Natural killer cell (primary cell): ENCODE data around the gene NFIB. TPM values are rescaled to one million over a fixed set of nuclear protein-coding genes. Genes with fewer than 3 reads are reported as not detected.

Experiments
- ATAC-seq, 3 donors: fragments of 150-1000 bp in 2 of 3; fragments of 200-7000 bp in 1 of 3; cut with Tn5 transposase; 1 replicate in 1 of 3; 2 replicates in 2 of 3; pipeline ENCODE4 v1.10.0; 2021; ENCODE audit warnings: mild to moderate bottlenecking in 2 of 3, moderate library complexity in 2 of 3
- DNase-seq, 2 donors: peaks; one replicate each; pipeline versions ENCODE4 v3.0.0 to v3.0.0-alpha.2; 2013 to 2021; ENCODE audit warnings: mixed read lengths in 1 of 2
- H3K27ac ChIP-seq: one replicate; pipeline ENCODE4 v1.5.1; 2013; ENCODE audit warnings: mild to moderate bottlenecking, low read length
- H3K27me3 ChIP-seq: one replicate; pipeline ENCODE4 v1.6.1; 2013; ENCODE audit warnings: low read length; ENCODE audit not compliant: control insufficient read depth, insufficient read depth
- H3K36me3 ChIP-seq: one replicate; pipeline ENCODE4 v1.6.1; 2013; ENCODE audit warnings: low read length; ENCODE audit not compliant: control insufficient read depth, insufficient read depth
- H3K4me1 ChIP-seq: one replicate; pipeline ENCODE4 v1.6.1; 2013; ENCODE audit warnings: low read length; ENCODE audit not compliant: control insufficient read depth, insufficient read depth
- H3K4me3 ChIP-seq: one replicate; pipeline ENCODE4 v1.5.1; 2013; ENCODE audit warnings: low read length
- H3K9me3 ChIP-seq: one replicate; pipeline ENCODE4 v1.6.1; 2013; ENCODE audit warnings: low read length; ENCODE audit not compliant: control insufficient read depth, insufficient read depth
- H3K27ac Mint-ChIP-seq, 2 donors: one replicate each; pipeline ENCODE4 v1.8.0; 2022; ENCODE audit warnings: mild to moderate bottlenecking in 2 of 2, mixed read lengths in 2 of 2, moderate library complexity in 1 of 2
- H3K27me3 Mint-ChIP-seq, 2 donors: one replicate each; pipeline ENCODE4 v1.8.0; 2022; ENCODE audit warnings: low read depth in 2 of 2, mixed read lengths in 2 of 2
- H3K36me3 Mint-ChIP-seq: one replicate; pipeline ENCODE4 v1.8.0; 2022; ENCODE audit warnings: mixed read lengths
- H3K4me1 Mint-ChIP-seq, 2 donors: one replicate each; pipeline ENCODE4 v1.8.0; 2022; ENCODE audit warnings: mixed read lengths in 2 of 2
- H3K4me3 Mint-ChIP-seq: one replicate; pipeline ENCODE4 v1.8.0; 2022; ENCODE audit warnings: mild to moderate bottlenecking, moderate library complexity, mixed read lengths
- H3K9me3 Mint-ChIP-seq, 2 donors: one replicate each; pipeline ENCODE4 v1.8.0; 2022; ENCODE audit warnings: mixed read lengths in 2 of 2
- WGBS: methylation state at CpG from one replicate; pipeline ENCODE4 v1.1.7; 2013; ENCODE audit warnings: missing lambda C conversion rate; ENCODE audit not compliant: insufficient coverage; 5-methylcytosine and 5-hydroxymethylcytosine counted together
- intact Hi-C: fragments of 100-400 bp; cut with micrococcal nuclease; formaldehyde crosslinking; loops from one replicate; pipeline ENCODE4 v1.14.2; 2022
- total RNA-seq, 4 donors: library from RNA; stranded (reverse); fragments of 120-200 nt in 1 of 4; gene quantifications; one replicate each; pipeline versions ENCODE4 v1.2.3 to v1.2.4, GENCODE V29; 2013 to 2022
- TF ChIP-seq, protein P1 (sequence below): fragments of 200-600 bp; IDR thresholded peaks from one replicate; pipeline ENCODE4 v1.8.0; 2022; ENCODE audit warnings: antibody characterized with exemption

NFIB gene
- total RNA-seq, 3 donors from 2014 or later (not counting 1 experiment from before 2014, with no cell fraction given), result 0.20 to 0.21 TPM; not detected in 1

DNA sequence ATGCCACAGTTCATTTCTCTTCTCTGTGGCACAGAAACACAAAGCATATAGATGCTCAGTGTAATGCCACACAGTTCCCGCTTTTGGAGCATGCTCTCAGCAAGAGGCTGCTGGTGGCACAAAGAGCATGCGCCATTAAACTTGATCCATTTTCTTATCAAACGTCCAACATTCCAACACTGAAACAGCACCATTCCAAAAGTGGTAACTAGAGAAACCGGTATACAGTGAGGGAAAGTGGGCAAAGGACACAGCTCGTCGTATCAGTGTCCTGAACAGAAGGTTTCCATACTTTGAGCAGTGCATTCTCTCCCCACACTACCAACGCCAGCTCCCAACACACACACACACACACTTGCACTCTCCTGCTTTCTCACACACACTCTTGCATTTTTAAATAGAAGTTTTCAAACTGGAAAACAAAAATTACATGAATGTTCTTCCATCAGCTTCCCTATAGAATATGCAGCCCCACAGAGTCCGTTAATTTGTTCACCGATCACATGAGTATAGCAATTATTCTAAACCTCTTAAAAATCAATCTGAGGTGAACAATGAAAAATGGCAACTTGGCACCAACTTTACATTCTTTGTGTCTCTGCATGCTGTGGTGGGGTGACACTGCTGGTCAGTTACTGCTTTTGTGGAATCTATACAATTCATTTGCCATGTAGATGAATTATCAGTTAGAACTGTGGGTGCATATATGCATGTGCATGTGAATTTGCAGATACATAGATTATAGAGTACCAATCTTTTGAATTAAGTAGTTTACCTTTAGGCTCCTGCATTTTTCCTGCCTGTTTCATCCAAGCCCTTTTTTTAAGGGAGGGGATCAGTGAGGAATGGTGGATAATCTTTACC lies 5.7 kb downstream of the NFIB start:
- Mint-ChIP-seq H3K4me3 (no peak overlapping the region), H3K4me1 (peaks cover under 1 to 5% of the 10 kb centered on the region in 2 donors), H3K27me3 (peaks cover 28 to 65% of the 10 kb centered on the region in 2 donors), H3K36me3 (no peaks in the 10 kb centered on the region), H3K27ac (no peak overlapping the region), H3K9me3 (peaks cover 0 to 2% of the 10 kb centered on the region in 2 donors)
- Histone ChIP-seq H3K27me3 (peaks cover 26% of the 10 kb centered on the region), H3K27ac (no peak overlapping the region), H3K4me3 (no peak overlapping the region), H3K9me3 (no peaks in the 10 kb centered on the region), H3K36me3 (no peaks in the 10 kb centered on the region), H3K4me1 (peaks cover under 1% of the 10 kb centered on the region)
- DNase-seq, result no peak
- ATAC-seq, result no peak
- TF ChIP-seq, protein P1, sequence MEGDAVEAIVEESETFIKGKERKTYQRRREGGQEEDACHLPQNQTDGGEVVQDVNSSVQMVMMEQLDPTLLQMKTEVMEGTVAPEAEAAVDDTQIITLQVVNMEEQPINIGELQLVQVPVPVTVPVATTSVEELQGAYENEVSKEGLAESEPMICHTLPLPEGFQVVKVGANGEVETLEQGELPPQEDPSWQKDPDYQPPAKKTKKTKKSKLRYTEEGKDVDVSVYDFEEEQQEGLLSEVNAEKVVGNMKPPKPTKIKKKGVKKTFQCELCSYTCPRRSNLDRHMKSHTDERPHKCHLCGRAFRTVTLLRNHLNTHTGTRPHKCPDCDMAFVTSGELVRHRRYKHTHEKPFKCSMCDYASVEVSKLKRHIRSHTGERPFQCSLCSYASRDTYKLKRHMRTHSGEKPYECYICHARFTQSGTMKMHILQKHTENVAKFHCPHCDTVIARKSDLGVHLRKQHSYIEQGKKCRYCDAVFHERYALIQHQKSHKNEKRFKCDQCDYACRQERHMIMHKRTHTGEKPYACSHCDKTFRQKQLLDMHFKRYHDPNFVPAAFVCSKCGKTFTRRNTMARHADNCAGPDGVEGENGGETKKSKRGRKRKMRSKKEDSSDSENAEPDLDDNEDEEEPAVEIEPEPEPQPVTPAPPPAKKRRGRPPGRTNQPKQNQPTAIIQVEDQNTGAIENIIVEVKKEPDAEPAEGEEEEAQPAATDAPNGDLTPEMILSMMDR, result no peak
- WGBS, result 92% methylated on average over 9 of the region's 9 CpGs
- intact Hi-C loops, result no loop called here

DNA sequence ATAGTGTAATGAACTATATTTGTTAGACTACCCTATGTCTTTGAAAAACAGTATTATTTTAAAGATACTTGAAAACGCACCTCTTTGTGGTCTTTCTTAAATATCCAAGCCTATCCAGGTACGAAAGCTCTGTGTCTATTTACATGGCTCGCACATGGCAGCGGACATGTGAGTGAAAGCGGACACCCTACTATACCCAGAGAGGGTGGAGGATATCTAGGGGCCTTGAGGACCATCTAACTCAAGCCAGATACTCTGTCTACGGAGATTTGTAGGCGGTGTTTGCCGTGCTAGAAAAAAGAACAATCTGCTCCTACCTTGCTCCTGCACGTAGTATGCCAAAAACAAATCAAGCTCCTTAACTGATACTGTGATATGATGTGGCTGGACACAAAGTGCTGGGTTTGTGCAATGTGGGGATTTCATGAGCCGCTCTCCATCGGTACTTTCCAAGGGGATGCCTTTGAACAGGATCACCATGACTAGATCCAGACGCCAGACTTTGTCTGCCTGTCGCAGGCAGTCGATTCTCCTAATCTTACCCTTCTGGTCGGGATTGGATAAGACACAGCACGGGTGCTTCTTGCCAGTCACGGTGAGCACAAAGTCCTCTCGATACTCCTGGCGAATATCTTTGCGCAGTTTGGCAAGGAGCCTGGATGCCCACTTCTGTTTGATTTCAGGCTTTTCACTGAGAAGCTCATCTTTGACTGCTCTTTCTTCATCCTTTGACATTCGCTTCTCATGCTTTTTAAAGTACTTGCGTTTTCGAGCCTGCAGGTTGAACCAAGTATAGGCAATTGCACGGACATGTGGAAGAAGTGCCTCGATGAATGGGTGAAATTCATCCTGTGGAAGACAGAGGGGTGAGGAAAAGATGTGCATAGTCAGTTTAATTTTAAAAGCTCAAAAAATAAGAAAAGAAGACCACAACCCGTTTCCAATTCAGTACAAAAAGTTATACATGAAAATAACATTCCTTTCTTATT lies 7.0 kb downstream of the NFIB start:
- peaks cover 0 to 2% of the 10 kb centered on the region in 2 donors for H3K9me3 Mint-ChIP-seq
- Histone ChIP-seq H3K27me3 (peaks cover 16% of the 10 kb centered on the region), H3K36me3 (no peaks in the 10 kb centered on the region), H3K27ac (no peak overlapping the region), H3K9me3 (no peaks in the 10 kb centered on the region), H3K4me1 (no peaks in the 10 kb centered on the region), H3K4me3 (no peak overlapping the region)
- no peaks in the 10 kb centered on the region for H3K4me1 Mint-ChIP-seq
- intact Hi-C loops, result no loop called here
- no peaks in the 10 kb centered on the region for H3K36me3 Mint-ChIP-seq
- 95% methylated on average over 23 of the region's 26 CpGs for WGBS
- H3K27me3 Mint-ChIP-seq, result peaks cover 20 to 55% of the 10 kb centered on the region in 2 donors
- ATAC-seq (no peak), DNase-seq (no peak)
- no peak overlapping the region for H3K4me3 Mint-ChIP-seq
- TF ChIP-seq, protein P1, result no peak
- no peak overlapping the region for H3K27ac Mint-ChIP-seq

DNA sequence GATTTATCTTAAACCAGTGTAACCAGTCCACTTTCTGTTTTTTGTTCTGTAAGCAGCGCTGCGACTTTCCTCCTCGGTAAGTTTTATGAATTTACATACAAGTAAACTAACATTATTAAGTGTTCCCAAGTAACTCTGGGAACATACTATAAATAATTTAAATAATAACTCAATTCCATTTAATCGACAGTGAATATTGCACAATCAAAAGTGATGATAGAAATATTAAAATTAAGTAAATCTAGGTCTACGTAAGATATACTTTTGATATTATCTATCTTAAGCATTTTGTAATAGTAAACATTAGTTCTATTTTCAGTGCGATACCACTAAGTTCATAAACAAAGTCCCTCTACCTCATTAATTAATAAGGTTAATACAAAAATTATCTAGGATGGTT lies 7.8 kb downstream of the NFIB start:
- no peaks in the 10 kb centered on the region for H3K36me3 ChIP-seq
- no peak overlapping the region for H3K4me3 ChIP-seq
- H3K4me1 Mint-ChIP-seq, result no peaks in the 10 kb centered on the region
- DNase-seq, result no peak
- no peak overlapping the region for H3K4me3 Mint-ChIP-seq
- H3K27ac ChIP-seq, result no peak overlapping the region
- 100% methylated on average over 2 of the region's 6 CpGs for WGBS
- peaks cover 8% of the 10 kb centered on the region for H3K27me3 ChIP-seq
- H3K27me3 Mint-ChIP-seq, result peaks cover 20 to 49% of the 10 kb centered on the region in 2 donors
- TF ChIP-seq, protein P1, result no peak
- no peaks in the 10 kb centered on the region for H3K4me1 ChIP-seq
- no peaks in the 10 kb centered on the region for H3K36me3 Mint-ChIP-seq
- no peak overlapping the region for H3K27ac Mint-ChIP-seq
- no peaks in the 10 kb centered on the region for H3K9me3 ChIP-seq
- intact Hi-C loops, result no loop called here
- peaks cover 0 to 2% of the 10 kb centered on the region in 2 donors for H3K9me3 Mint-ChIP-seq
- no peak for ATAC-seq
